SK-N-MC (cell line): ENCODE data around the gene RARRES2.

ENCODE experiments used
- EZH2 ChIP-seq: fragments of 200-600 bp; sonication (generic); IDR thresholded peaks from one replicate; pipeline ENCODE4 v1.6.1; 2017; ENCODE audit warnings: antibody characterized with exemption
- POLR2AphosphoS5 ChIP-seq: IDR thresholded peaks from 2 replicates; pipeline ENCODE4 v1.6.1; 2012; ENCODE audit warnings: mild to moderate bottlenecking, low read depth, low read length, borderline replicate concordance

DNA sequence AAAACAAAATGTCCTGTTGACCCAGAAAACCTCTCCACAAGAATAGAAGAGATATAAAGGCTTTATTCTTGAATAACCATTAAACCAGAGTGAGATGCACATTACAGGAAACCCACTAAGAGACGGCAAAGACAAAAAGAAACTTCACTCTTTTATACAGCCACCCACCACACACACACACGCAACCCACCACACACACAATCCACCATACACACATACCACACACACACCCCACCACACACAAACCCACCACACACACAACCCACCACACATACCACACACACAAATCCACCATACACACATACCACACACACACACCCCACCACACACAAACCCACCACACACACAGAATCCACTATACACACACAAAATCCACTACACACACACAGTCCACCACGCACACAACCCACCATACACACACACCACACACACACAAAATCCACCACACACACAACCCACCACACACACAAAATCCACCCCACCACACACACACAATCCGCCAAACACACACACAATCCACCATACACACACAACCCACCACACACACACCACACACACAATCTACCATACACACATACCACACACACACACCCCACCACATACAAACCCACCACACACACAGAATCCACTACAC, 17.7 kb upstream of the RARRES2 start:
- TF ChIP-seq POLR2AphosphoS5 (no peak), EZH2 (no peak)
